Effector memory CD4-positive, alpha-beta T cell (primary cell): Measurements from ENCODE around the gene SH2D3A.
"Not testable (repeated sequence)": the region's sequence is repeated elsewhere in the genome, so short reads cannot be mapped to it uniquely, and the experiment has no call there.

Source experiments
- DNase-seq, 3 donors: peaks; one replicate each; pipeline ENCODE4 v3.0.0-alpha.2; 2020
- H3K27ac ChIP-seq: 2 replicates; pipeline ENCODE4 v1.7.0; 2013; ENCODE audit warnings: mild to moderate bottlenecking, low read length, moderate library complexity; ENCODE audit not compliant: insufficient read depth, poor library complexity, severe bottlenecking
- H3K27me3 ChIP-seq: replicated peaks from 2 replicates; pipeline ENCODE4 v1.7.0; 2013; ENCODE audit warnings: mild to moderate bottlenecking, low read length; ENCODE audit not compliant: insufficient read depth, control insufficient read depth, poor library complexity, severe bottlenecking
- H3K36me3 ChIP-seq: 2 replicates; pipeline ENCODE4 v1.7.0; 2013; ENCODE audit warnings: mild to moderate bottlenecking, low read length, moderate library complexity; ENCODE audit not compliant: control insufficient read depth, insufficient read depth
- H3K4me1 ChIP-seq: 2 replicates; pipeline ENCODE4 v1.7.0; 2013; ENCODE audit warnings: low read length, mild to moderate bottlenecking; ENCODE audit not compliant: control insufficient read depth, insufficient read depth, poor library complexity, severe bottlenecking
- H3K4me3 ChIP-seq: 2 replicates; pipeline ENCODE4 v1.7.0; 2013; ENCODE audit warnings: low read length, low read depth, mild to moderate bottlenecking; ENCODE audit not compliant: insufficient read depth, poor library complexity, severe bottlenecking
- H3K9me3 ChIP-seq: 2 replicates; pipeline ENCODE4 v1.7.0; 2013; ENCODE audit warnings: mild to moderate bottlenecking, low read length, moderate library complexity; ENCODE audit not compliant: control insufficient read depth

SH2D3A gene

GRCh38 chr19:6791237-6791636, 24.0 kb upstream of the SH2D3A start:
- Histone ChIP-seq H3K4me3 (no peak overlapping the region), H3K27me3 (no peaks in the 10 kb centered on the region), H3K27ac (no peak overlapping the region), H3K36me3 (peaks cover 12% of the 10 kb centered on the region), H3K9me3 (no peaks in the 10 kb centered on the region), H3K4me1 (peaks cover 16% of the 10 kb centered on the region)
- no peak for DNase-seq

- Histone ChIP-seq H3K4me3 (no peak overlapping the region), H3K4me1 (peaks cover 16% of the 10 kb centered on the region), H3K9me3 (no peaks in the 10 kb centered on the region), H3K36me3 (peaks cover 17% of the 10 kb centered on the region), H3K27me3 (no peaks in the 10 kb centered on the region), H3K27ac (no peak overlapping the region)
- DNase-seq, result no peak
These were observed 23.2 kb upstream of the SH2D3A start for GRCh38 chr19:6790194-6791128.

DNA sequence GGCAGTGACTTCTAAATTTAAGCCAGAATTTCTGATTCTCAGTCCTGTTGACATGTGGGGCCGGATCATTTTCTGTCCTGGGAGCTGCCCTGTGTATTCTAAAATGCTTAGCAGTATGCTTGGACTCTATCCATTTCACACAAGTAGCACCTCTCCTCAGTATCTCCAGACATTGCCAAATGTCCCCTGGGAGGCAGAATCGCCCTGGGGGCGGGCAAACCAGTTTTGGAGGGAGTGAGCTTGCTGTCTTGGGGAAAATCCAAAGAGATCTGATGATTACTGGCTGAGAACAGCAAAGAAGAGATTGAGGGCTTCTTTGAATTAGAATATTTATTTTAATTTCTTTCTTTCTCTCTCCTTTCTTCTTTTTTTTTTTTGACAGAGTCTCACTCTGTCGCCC, 21.7 kb upstream of the SH2D3A start:
- Histone ChIP-seq H3K27me3 (no peaks in the 10 kb centered on the region), H3K4me1 (peaks cover 16% of the 10 kb centered on the region), H3K27ac (no peak overlapping the region)

DNA sequence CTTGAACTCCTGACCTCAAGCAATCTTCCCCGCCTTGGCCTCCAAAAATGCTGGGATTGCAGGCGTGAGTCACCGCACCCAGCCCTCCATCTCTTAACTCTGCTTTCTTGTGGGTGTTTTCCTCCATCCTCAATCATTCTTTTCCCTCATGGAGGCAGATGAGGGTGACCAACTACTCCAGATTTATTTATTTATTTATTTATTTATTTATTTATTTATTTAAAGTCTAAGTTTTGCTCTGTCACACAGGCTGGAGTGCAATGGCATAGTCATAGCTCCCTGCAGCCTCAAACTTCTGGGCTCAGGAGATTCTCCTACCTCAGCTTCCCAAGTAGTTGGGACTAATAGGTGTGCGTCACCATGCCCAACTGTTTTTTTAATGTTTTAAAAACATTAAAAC, 20.2 kb upstream of the SH2D3A start:
- no peak overlapping the region for H3K4me3 ChIP-seq
- no peak for DNase-seq
- H3K4me1 ChIP-seq, result peaks cover 13% of the 10 kb centered on the region

More for the DNA sequence above, 21.7 kb upstream of the SH2D3A start:
- Histone ChIP-seq H3K4me3 (no peak overlapping the region), H3K36me3 (peaks cover 12% of the 10 kb centered on the region), H3K9me3 (no peaks in the 10 kb centered on the region)
- DNase-seq, result no peak

DNA sequence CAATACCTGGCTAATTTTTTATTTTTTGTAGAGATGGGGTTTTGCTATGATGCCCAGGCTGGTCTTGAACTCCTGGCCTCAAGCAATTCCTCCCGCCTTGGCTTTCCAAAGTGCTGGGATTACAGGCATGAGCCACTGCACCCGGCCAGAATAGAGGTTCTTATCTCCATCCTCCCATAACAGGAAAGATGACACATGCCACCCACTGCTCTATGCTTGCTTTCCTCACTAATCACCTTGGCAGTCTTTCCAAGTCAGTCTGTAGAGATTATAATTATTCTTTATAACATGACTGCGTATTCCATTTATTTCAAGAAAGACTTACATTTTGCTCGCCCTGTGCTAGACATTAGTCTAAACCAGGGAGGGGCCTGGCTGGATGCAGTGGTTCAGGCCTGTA, 12.0 kb upstream of the SH2D3A start:
- DNase-seq, result no peak
- H3K27ac ChIP-seq, result no peak overlapping the region
- no peak overlapping the region for H3K4me3 ChIP-seq
- no peaks in the 10 kb centered on the region for H3K9me3 ChIP-seq
- peaks cover 25% of the 10 kb centered on the region for H3K36me3 ChIP-seq
- no peaks in the 10 kb centered on the region for H3K27me3 ChIP-seq
- H3K4me1 ChIP-seq, result peaks cover 10% of the 10 kb centered on the region

More for the DNA sequence above, 20.2 kb upstream of the SH2D3A start:
- H3K9me3 ChIP-seq, result no peaks in the 10 kb centered on the region
- H3K27me3 ChIP-seq, result no peaks in the 10 kb centered on the region
- peaks cover 12% of the 10 kb centered on the region for H3K36me3 ChIP-seq
- H3K27ac ChIP-seq, result no peak overlapping the region

DNA sequence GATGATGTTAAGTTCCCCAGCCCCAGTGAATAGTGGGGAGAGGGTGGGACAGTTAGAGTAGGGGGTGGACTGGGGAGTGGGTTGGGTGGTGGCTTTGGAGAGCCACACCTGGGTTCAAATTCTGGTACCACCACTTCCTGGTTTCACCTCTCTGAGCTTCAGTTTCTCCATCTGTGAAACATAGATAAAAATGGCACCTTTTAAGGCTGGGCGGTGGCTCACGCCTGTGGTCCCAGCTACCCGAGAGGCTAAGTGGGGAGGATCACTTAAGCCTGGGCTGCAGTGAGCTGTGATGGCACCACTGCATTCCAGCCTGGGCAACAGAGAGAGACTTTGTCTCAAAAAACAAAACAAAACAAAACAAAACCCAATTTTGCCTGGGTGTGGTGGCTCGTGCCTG, 11.2 kb upstream of the SH2D3A start:
- Histone ChIP-seq H3K4me3 (no peak overlapping the region), H3K4me1 (peaks cover 11% of the 10 kb centered on the region), H3K9me3 (no peaks in the 10 kb centered on the region), H3K27ac (no peak overlapping the region), H3K27me3 (no peaks in the 10 kb centered on the region), H3K36me3 (peaks cover 23% of the 10 kb centered on the region)
- no peak for DNase-seq

DNA sequence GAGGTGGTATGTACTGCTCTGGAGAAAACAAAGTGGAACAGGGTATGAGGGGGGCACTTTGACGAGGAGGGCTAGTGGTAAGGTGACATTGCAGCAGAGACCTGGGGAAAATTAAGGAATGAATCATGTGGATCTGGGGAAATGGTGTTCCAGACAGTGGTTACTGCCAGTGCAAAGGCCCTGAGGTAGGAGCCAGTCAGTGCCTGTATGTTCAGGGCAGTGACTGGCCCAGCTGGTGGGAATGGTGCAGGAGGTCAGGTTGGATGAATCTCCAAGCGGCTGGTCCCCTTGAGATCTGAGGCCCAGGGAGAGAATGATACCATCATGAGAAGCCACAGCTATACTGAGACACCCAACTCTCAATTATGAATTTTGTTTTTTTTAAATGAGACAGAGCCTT, 10.2 kb upstream of the SH2D3A start:
- no peaks in the 10 kb centered on the region for H3K9me3 ChIP-seq
- no peak for DNase-seq
- no peak overlapping the region for H3K27ac ChIP-seq
- peaks cover 14% of the 10 kb centered on the region for H3K4me1 ChIP-seq
- H3K36me3 ChIP-seq, result peaks cover 23% of the 10 kb centered on the region
- H3K27me3 ChIP-seq, result no peaks in the 10 kb centered on the region
- no peak overlapping the region for H3K4me3 ChIP-seq

- Histone ChIP-seq H3K4me1 (peaks cover 14% of the 10 kb centered on the region), H3K9me3 (no peaks in the 10 kb centered on the region), H3K4me3 (no peak overlapping the region), H3K27ac (no peak overlapping the region), H3K36me3 (peaks cover 23% of the 10 kb centered on the region), H3K27me3 (no peaks in the 10 kb centered on the region)
- no peak for DNase-seq
These were observed 9.8 kb upstream of the SH2D3A start for GRCh38 chr19:6776999-6777398.

- peaks cover 14% of the 10 kb centered on the region for H3K4me1 ChIP-seq
- not testable (repeated sequence) for DNase-seq, H3K4me3 ChIP-seq, H3K27me3 ChIP-seq, H3K27ac ChIP-seq, H3K9me3 ChIP-seq
- H3K36me3 ChIP-seq, result peaks cover 23% of the 10 kb centered on the region
These were observed 8.8 kb upstream of the SH2D3A start for GRCh38 chr19:6776045-6776444.

DNA sequence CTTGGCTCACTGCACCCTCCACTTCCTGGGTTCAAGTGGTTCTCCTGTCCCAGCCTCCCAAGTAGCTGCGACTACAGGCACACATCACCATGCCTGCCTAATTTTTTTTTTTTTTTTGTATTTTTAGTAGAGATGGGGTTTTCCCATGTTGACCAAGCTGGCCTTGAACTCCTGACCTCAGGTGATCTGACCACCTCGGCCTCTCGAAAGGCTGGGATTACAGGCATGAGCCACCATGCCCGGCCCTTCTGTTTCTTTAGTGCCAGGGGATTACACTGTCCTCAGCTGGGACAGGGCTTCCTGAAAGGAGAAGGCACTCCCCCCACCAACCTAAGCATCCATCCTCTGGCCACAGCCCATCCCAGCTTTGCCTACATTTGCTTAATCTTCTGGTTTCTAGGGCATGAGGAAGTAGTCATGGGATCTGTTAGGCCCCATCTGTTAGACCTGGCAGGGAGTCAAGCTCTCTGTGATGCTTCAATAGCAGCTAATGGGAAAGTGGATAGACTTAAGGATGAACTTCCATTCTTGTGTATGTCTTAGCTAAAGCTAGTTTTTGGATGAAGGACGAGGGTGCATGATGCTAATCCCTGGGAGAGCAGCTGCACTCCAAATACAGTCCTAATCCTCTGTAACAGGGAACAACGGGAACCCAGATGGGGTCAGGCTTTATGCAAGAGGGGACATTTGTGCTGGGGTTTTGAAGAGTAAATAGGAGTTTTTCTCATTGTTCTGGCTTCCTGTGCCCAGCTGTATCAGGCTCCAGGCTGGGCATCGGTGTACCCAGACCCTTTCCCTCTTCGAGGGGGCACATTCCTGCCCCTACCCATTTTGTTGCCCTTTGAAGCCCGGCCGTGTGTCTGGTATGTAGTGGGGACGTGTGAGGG, 7.8 kb upstream of the SH2D3A start:
- DNase-seq, result no peak
- H3K4me1 ChIP-seq, result peaks cover 14% of the 10 kb centered on the region
- H3K4me3 ChIP-seq, result no peak overlapping the region
- peaks cover 23% of the 10 kb centered on the region for H3K36me3 ChIP-seq
- H3K27ac ChIP-seq, result no peak overlapping the region
- H3K27me3 ChIP-seq, result no peaks in the 10 kb centered on the region
- H3K9me3 ChIP-seq, result no peaks in the 10 kb centered on the region
